GM21381 (cell line): Measurements from ENCODE around the gene CDK6.
"Not testable (repeated sequence)": the region's sequence is repeated elsewhere in the genome, so short reads cannot be mapped to it uniquely, and the experiment has no call there.

Experiments used
- ATAC-seq: cut with Tn5 transposase; IDR thresholded peaks from one replicate; pipeline ENCODE4 v1.9.1; 2021; ENCODE audit warnings: mild to moderate bottlenecking, moderate library complexity; ENCODE audit not compliant: unreplicated experiment

Gene CDK6

GRCh38 chr7:92763636-92764423, 72.5 kb downstream of the CDK6 start:
- ATAC-seq, result no peak

- no peak for ATAC-seq
Observed at GRCh38 chr7:92762851-92763250, 73.5 kb downstream of the CDK6 start.

- ATAC-seq, result no peak
Observed at GRCh38 chr7:92761391-92762097, 74.8 kb downstream of the CDK6 start.

- ATAC-seq, result no peak
Observed at GRCh38 chr7:92758796-92759431, 77.5 kb downstream of the CDK6 start.

GRCh38 chr7:92757311-92757910, 79.0 kb downstream of the CDK6 start:
- ATAC-seq, result not testable (repeated sequence)

GRCh38 chr7:92755680-92756079, 80.7 kb downstream of the CDK6 start:
- no peak for ATAC-seq

- peak; percentile 50 for ATAC-seq
Observed at GRCh38 chr7:92754919-92755581, 81.3 kb downstream of the CDK6 start.

- ATAC-seq, result no peak
Observed at GRCh38 chr7:92753614-92754013, 82.8 kb downstream of the CDK6 start.

GRCh38 chr7:92751902-92752901, 84.2 kb downstream of the CDK6 start:
- no peak for ATAC-seq

GRCh38 chr7:92750946-92751345, 85.4 kb downstream of the CDK6 start:
- ATAC-seq, result no peak

- ATAC-seq, result no peak
Observed at GRCh38 chr7:92750447-92750839, 85.9 kb downstream of the CDK6 start.

GRCh38 chr7:92749832-92750446, 86.4 kb downstream of the CDK6 start:
- no peak for ATAC-seq

GRCh38 chr7:92749327-92749755, 87.0 kb downstream of the CDK6 start:
- no peak for ATAC-seq

- no peak for ATAC-seq
Observed at GRCh38 chr7:92748495-92748894, 87.9 kb downstream of the CDK6 start.

- no peak for ATAC-seq
Observed at GRCh38 chr7:92747041-92747835, 89.1 kb downstream of the CDK6 start.

GRCh38 chr7:92745241-92745640, 91.1 kb downstream of the CDK6 start:
- ATAC-seq, result no peak

- not testable (repeated sequence) for ATAC-seq
Observed at GRCh38 chr7:92744180-92744579, 92.2 kb downstream of the CDK6 start.

GRCh38 chr7:92742186-92742585, 94.2 kb downstream of the CDK6 start:
- no peak for ATAC-seq
